ENCODE measurements around the gene JPH4.

Gene JPH4

DNA sequence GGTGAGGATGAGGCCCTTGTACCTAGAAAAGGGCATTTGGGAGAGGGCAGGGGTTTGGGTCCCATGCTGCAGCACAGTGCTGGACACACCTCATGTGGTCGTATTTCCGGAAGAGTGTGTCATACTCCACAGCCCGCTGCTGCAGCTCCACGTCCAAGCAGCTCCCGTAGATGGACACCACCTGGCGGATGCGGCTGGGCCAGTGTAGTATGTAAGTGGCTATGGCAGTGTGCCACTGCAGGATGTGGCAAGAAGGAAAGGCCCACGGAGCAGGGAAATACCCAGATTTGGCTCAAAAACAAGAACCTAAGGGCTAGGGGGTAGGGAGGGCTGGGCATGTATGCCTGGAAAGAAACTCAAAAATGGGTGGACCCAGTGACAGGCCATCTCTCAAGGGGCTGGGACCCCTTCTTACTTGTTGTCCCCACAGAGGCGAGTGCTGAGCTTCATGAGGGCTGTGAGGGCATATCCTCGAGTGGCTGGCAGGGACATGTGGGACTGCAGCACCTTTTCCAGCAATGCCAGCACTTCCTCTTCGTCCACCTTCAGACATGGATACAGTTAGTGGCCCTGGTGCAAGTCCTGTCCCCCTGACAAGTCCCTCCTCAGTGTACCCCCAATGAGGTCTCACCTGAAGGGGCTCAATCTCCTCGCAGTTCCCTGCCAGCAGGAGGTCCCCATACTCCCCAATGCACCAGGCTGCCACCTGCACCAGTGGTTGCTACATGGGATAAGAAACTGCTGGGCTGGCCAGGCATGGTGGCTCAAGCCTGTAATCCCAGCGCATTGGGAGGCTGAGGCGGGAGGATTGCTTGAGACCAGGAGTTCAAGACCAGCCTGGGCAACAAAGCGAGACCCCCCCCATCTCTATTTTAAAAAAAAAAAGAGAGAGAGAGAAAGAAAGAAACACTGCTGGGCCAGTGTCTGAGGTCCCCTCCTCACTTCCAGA lies 16.4 kb downstream of the JPH4 start:
- DNase-seq = no peak

DNA sequence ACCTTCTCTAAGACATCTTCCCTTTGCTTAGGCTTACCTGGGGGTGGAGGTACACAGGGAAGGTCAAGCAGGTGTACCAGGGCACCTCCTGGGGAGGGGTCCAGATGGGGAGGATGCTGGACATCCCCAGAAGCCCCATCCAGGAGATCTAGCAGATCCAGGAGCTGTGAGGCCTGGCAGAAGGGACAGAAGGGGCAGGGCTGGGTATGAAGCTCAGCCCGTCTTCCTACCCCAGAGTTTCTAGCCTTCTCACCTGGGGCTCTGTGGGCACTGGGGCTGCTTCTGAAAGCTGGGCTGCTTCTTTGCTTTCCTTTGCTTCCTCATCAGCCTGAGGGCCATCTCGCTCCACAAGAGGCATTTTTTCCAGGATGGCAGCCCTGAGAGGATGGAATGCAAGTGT lies 17.3 kb downstream of the JPH4 start:
- no peak for DNase-seq

DNA sequence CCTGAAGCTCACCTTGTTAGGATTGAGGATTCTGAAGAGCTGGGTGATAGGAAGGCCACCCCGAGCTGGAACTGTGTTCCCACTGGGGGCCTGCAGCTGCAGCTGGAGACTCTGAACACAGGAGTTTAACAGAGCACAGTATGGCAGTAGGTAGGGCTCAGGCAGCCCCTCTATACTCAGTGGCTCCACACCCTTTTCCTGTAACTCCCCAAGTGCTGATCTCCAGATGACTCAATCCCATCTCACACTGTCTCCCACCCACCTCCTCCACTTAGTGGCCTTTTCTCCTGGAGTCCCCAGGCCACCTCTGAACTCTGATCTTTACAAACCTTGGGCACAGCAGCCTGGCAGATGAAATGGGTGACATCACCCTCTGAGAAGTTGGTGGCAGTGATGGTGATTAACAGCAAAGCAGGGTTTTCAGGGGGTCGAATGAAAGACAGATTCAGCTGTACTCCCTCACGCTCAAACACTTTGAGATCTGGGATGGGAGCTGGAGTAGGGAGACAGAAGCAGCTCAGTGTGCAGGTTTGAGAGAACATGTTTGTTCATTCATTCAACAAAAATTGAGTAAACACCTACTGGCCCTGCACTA lies 18.6 kb downstream of the JPH4 start:
- no peak for DNase-seq

DNA sequence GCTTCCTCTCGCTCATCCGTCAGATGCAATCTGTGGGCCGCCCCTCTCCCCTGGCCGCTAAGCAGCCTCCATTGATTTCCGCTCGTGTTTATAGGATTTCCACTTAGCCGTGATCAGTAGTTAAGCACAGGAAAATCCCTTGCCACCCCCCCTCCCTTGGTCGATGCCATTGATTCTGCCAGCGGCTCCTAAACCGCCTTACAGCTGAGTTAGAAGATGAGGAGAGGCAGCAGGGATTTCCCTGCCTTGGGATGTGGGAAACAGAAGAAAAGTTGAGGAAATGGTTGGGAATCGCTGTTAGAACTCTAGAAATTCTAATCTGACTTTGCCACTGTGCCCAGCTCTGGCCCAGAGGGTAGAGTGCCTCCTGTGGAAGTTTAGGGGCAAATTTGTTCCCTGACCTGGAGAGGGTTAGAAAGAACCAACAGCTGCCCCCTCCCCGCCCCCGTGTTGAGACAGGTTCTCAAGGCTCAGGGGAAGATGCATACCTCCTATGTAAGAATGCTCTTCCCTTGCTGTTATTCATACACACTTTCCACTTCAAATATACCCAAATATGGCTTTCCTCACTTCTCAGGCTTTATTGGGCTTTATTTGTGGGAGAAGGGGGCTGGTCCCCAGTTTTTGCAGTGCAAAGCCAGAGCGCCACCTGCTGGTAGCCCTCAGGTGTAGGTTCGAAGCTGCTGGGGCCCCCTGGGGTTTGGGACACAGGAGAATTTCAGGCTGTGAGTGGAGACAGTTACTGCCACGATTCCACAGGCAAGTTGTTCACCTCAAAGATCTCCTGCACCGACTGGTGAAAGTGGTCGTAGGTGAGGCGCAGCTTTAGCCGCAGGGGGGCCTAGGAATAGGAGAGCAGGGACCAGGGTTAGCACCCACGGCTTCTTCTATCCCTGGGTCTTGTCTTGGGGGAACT lies 19.3 kb downstream of the JPH4 start:
- DNase-seq = peak; percentile 63

DNA sequence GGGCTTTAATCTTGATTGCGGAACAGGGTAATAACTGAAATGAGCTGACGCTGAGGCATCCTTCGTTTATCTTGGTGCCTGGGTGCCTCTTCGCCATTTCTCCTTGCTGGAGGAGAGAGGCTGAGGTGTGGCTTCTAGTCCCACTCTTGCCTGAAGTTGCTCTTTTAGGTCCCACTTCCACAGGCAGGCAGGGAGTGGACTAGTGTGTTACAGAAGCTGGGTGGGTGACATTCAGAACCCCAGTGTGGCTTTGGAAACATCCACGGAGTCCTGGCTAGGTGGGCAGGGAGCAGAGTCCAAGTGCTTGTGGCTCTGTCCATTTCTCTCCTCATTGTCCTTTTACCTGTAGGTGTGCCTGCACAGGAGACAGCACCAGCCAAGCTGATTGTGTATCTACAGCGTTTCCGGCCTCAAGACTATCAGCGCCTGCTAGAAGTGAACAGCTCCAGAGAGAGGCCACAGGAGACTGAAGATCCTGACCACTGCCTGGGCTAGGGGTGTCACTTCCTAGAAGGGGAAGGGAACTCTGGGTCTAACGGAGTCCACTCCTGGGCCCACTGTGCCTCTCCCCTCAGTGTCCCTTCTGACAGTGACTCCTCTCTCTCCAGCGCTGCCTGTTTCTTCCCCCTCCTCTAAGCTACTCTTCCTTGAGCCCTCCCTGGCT lies 20.1 kb downstream of the JPH4 start:
- no peak for DNase-seq

DNA sequence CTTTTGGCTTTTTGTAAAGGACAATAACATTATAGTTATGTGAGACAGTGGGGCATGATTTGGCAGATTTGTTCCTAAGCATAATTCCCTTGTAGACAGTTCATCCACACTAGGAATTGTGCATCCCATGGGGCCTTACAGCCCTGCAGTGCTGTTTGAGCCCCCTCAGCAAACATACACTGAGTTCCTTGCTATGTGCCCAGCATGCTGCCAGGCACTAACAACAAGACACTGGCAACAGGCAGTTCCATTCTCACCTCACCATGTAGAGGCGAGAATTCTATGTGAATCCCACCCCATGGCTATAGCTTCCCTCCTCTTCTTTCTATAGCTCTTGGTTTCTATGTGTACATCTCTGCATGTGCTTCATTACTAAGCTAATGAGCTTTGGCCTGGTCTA lies 20.6 kb downstream of the JPH4 start:
- no peak for DNase-seq

DNA sequence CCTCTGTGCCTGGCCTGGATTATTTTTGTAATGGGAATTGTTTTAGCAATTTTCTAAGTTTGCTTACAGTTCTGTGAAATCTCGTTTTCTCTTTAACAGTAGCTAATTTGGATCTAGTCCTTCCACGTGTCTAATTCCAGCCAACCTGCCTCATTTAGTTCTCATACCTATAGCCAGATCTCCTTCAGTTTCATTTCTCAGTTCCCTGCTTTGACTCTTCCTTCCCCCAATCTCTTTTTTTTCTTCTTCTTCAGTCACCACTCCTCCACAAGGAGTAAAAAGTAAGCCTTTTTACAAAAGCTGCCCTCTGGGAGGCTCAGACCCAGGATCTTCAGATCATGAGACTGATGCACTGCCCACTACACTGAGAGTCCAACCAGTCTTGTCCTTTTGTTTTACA lies 21.1 kb downstream of the JPH4 start:
- DNase-seq = no peak

DNA sequence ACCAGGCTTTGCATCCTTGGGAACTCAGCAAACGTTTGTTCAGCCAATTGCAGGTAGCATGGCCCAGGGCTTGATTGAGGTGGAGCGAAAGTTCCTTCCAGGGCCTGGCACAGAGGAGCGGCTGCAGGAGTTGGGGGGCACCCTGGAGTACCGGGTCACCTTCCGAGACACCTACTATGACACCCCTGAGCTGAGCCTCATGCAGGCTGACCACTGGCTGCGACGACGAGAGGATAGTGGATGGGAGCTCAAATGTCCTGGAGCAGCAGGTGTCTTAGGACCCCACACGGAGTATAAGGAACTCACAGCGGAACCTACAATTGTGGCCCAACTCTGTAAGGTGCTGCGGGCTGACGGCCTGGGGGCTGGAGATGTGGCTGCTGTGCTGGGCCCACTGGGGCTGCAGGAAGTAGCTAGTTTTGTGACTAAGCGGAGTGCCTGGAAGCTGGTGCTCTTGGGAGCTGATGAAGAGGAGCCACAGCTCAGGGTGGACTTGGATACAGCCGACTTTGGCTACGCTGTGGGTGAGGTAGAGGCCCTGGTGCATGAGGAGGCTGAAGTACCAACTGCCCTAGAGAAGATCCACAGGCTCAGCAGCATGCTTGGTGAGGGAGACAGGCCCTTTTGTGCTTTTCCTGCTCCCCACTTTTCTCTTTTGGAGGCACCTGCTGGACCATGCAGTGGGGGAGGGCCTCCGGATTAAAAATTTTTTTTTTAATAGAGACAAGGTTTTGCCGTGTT lies 21.7 kb downstream of the JPH4 start:
- DNase-seq = no peak

DNA sequence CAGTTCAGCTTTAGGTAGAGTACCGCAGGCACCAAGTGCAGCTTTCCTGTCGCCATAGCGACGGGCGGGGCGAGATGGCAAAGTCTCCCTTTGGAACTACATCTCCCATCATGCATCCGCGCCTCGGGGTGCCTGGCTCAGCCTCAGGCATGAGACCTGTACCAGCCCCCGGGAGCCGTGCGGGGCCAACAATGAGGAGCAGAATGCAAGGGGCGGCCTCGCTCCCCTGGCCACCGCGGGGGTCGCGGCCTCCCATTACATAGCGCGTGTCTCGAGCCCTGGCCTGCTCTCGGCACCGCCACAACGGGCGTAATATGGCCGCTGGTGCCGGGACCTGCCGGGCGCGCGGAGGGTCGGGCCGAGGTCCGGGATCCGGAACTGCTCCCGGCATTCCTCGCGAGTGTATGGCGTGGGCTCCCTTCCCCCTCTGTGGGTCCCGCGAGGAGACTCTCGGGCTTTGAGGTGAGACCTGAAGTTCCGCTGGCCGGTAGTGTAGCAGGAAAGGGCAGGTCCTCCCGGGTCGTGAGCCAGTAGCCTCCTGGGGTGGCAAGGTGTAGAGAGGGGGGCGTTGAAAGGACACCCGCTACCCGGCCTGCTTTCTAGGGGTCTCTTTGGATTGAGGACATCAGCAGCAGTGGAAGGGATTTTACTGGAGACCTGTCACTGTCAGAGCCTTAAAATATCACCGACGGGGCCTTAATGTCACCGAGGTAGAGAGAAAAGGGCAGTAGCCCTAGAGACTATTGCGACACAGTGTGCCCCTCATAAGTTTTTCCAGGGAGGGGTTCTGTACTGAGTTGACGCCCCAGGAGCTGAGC lies 22.5 kb downstream of the JPH4 start, which contains the start of gene THTPA:
THTPA (plus strand) TSS at position 390 of the 818 bp plus-strand sequence. CDS start 487 bp downstream, outside the sequence.
- DNase-seq = peak; percentile 93

DNA sequence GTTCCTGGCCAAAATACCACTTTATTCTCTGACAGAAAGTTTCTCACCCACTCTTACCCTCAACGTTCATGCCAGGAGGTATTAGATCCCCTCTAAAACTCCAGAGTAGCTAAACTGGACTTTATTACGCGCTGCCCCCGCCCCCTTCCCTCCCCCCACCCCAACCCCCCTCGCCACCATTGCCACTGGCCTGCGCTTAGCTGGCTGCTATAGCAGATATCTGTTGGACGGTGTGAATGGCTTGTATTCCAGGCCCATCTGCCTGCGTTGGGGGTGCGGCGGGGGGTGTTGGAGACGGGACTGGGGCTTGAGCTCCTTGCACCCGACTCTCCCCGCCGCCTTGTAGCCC lies 23.1 kb downstream of the JPH4 start:
- no peak for DNase-seq

DNA sequence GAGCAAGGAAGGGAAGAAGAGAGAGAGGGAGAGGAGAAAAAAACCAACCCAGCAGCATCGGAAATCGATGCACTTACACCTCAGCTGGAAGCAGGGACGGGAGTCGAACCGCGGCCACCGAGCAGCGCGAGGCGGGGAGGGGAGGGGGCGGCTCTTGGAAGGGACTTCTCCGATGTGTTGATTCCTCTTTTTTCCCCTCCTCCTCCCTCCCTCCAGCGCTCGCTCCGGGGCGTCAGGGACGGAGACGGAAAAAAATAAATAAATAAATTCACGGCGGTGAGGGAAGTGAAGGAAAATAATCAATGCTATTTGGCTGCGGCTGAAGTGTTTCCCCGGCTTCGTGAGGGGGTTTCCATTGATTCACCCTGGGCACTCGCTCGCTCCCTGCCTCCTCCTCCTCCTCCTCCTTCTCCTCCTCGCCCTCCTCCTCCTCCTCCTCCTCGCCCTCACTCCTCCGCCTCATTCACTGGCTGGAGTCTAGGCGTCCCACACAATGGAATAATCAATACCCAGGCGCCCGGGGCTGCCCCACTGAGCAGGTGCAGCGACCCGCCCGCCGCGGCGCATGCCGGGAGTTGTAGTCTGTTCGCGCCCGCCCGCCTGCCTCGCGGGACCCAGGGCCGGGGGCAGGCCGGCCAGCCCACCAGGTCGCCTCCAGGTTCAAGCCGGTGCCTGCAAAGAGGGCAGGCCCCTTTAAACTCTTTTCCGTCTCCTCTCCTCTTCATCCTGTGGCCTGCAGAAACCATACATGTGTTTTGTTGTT lies 27.1 kb downstream of the JPH4 start, which contains the start of gene ZFHX2:
ZFHX2 (minus strand) TSS at position 500 of the 763 bp plus-strand sequence. CDS start 16,440 bp downstream, outside the sequence.
- DNase-seq = peak; percentile 97

DNA sequence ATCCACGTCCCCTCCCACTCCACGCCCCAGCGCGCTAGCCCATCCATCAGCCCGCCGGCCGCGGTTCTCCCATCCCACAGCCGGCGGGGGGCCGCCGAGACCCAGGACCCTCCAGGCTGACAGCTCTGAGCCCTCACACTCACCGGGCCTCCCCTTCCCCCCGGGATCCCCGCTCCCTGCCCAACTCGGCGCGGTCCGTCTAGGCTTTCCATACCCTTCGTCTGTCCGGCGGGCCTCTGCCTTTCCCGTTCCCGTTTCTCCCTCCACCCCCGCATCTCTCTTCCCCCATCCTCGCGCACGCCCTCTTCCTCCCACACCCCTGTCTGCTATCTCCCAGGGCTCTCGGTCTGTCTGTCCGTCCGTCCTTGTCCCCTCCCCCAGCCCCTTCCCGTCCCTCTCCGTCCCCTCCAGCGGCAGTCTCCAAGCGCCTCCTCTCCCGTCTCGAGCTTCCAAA lies 27.8 kb downstream of the JPH4 start:
- DNase-seq = peak; percentile 69

DNA sequence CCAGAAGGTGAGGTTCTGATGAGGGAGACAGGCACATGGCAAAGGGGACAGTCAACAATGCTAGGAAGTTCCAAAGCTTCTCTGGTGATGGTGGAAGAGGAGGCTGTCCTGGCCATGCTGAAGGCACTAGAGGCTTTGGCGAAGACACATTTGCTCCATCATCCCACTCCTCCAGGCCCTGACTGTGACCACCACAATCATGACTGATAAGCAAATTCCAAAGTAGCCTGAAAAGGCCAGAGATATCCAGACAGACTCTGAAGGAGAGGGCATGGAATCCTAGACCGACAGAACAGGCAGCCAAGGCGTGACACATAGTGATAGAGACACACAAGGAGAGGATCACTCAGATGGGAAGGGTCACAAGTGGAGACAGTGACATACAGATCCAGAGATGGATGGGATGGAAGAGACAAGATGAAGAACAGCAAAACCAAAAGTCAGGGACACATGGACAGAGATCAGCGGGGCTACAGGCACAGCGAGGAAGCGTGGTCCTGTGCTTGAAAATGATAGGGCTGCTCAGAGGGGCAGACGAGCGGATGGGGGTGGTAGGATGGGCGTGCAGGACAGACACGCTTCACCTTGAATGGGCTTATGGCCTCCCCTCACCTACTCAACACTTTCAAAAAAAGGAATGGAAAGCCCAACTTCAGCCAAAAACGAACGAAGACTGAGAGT lies 28.3 kb downstream of the JPH4 start:
- DNase-seq = peak; percentile 42

DNA sequence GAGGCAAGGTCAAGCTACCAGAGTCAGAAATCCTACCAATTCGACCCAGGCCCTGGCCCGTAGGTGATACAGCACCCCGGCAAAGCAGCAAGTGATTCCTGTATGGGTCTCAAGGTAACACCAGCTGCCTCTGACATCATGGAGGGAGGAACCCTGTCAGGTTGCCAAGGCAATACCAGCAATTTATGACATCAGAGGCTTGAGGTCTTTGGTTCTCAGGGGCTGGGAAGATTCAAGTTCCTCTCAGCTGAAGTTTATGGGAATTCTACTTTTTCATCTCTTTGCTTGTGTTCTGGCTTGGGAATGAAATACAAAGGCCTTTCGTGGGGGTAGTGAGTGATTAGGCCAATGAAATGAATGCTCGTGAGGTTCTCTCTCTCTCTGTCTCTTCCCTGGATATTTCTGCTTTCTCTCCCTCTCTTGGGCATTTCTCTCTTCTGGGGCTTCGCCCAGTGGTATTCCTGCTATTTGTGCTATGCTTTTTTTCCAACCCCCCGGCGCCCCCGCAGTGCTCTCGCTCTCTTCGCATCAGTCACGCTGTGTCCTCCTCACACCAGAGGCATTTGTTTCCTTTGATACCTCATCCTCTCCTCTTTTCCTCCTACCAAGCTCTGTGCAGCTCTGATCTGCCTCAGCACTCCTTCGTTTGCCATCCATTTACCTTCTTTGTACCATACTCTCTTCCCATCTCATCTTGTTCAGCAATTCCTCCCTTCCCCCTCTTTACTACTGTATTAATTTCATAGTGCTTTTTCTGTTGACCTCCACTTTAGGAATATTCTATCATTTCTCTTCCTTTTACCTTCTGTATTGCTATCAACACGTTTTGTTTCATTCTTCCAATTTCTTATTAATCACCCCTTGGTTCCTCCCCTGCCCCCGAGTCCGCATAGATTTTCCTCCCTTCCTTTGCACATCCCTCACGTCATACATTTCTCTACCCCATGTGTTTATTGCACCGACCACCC lies 30.0 kb downstream of the JPH4 start:
- no peak for DNase-seq

DNA sequence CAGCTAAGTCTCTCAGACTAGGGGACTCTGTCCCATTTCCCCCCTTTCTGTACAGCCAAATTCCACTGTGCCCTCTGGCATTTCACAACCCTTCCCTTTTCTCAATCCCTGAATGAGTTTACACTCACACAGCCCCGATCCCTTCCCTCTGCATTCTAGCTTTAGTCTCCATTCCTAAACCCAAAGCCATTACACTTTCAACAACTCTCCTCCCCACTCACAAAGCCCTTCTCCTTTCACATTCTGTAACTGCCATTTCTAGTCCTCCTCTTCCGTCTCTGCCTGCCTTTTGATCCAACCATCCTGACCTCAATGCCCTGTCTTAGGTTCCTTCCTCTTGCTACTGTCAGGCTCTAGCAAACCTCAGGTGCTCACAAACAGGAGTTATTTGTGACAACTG lies 30.7 kb downstream of the JPH4 start:
- no peak for DNase-seq

DNA sequence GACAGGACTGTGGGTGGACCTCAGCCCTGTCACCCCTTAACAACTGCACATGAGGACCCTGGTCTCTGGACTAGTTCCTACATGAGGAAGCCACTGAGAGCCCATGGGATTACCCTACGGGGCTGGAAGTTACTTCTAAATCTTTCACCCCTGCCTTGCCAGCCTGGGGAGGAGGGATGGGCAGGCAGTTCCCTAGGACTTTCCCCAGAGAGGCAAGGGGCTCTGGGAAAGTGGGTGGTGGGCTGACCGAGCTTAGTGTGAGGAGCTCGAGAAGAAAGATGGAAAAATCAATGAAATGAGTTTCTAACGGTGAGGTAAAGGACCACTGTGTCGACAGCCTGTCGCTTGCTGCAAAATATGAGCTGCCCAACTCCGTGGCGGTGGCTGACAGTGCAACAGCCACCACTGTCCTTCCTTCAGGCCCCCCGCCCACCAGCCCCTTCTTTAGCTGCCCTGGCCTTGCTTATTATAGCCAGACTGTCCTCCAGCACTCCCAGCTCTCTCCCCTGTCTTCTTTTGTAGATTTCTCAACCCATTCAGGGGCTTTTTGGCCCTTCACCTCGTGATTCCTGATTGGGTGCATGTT lies 32.0 kb downstream of the JPH4 start:
- DNase-seq = no peak

DNA sequence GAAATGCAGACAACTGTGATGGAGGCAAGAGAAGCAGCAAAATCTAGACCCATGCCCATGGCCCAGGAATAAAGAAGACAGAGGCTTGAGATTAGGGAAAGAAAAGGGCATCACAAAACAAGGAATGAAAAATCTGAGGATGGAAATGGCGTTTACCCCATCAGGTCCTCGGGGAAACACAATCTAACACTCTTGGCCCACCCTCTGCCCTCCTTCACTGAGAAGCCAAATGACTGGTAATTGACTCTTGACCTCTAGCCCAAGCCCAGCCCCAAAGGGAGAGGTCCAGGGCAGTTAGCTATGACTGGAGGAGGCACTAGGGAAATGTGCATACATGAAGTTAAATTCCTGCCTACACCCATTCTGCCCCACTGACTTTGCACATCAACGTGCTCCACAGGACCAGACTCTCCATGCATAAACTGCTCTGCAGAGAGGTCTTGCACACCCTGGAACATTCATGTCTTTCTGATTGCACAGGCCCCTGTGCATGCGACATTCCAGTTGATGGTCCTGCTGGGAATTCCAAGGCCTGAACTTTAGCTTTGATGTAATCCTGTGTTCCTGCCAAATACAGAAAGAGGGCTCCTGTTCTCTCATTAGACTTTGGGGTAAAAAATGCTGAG lies 32.7 kb downstream of the JPH4 start:
- no peak for DNase-seq

Measured in NCI-H2171 treated with DMSO at 0.1 percent for 48 hours (cell line).